ENCODE results near the gene RHOBTB1. TPM values are rescaled to one million over a fixed set of nuclear protein-coding genes. Genes with fewer than 3 reads are reported as not detected.
A peak's percentile ranks its signal among the peaks of the same experiment; 100 is the strongest.
"Not testable (repeated sequence)": the region's sequence is repeated elsewhere in the genome, so short reads cannot be mapped to it uniquely, and the experiment has no call there.

The RHOBTB1 gene
- total RNA-seq, 1 experiment from 2014 or later, result 5.9 TPM

DNA sequence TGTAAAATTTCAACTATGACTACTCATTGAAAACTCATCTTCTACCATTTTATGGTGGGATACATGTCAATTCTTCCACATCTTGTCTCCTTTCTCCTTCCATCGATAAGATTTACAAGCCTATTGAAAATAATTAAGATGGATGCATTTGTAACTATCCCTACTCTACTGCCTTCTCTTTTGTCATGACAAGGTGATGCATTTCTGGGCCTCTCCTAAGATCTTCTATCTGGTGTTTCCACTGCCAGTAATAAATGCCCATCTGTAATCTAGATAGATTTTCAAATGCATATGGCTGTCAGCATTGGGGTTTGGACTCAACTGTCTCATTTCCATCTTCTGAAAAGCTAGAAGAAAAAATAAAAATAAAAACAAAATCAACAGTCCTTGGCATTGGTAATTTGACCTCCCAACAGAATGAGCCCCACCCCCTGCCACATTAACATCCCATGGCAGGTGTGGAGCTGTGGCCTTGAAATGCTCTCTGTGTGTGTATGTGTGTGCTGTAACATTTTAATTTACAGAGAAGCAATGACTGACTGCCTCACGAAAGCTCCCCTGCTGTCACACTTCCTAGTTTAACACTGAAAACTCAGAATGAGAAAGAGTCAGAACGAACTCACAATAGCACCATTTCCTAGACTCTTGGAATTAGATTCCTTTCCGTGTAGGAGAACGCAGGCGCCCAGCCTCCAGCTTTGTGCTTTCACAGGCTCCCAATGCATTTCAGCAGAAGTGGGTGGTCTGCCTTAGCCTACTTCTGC is 74.2 kb downstream of the RHOBTB1 start:
- DNase-seq (ENCODE audit: low read depth), result no peak

DNA sequence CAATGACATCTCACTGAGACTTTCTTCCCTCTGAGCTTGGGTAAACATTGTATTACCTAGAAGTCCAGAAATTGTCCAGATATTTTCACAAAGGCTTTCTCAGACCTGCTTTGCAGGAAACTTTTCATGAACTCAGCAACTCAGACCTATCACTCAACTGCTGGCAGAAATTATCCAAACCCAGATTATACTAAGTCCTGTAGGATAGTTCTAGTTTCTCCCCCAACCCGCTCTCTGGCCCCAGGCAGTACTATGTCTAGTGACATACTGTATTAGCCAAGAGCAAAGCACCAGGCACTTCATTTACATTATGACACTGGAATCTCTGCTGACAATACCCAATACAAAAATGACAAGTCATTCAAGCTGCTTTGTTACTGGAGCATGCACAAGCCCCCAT is 75.0 kb downstream of the RHOBTB1 start:
- no peak for DNase-seq (ENCODE audit: low read depth)

GRCh38 chr10:60865198-60865783 is 78.7 kb downstream of the RHOBTB1 start:
- DNase-seq (ENCODE audit: low read depth), result no peak

DNA sequence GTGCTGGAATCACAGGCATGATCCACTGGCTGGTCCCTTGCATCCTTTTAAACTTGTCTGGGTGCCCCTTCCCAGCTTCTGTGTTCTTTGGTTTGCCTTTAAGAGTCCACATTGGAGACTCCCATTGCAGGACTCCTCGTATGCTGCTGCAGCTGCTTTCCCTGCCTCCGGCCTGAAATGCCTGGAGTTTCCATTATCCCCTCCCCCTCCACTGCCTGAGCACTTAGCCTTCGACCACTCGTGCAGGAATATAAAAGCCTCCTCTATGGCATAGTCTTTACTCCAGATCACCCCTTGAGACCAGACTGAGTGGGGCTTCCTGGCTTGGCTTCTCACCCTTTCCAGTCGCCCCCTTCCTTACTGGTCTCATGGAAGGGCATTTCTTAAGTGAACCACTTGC is 80.2 kb downstream of the RHOBTB1 start:
- no peak for DNase-seq (ENCODE audit: low read depth)

DNA sequence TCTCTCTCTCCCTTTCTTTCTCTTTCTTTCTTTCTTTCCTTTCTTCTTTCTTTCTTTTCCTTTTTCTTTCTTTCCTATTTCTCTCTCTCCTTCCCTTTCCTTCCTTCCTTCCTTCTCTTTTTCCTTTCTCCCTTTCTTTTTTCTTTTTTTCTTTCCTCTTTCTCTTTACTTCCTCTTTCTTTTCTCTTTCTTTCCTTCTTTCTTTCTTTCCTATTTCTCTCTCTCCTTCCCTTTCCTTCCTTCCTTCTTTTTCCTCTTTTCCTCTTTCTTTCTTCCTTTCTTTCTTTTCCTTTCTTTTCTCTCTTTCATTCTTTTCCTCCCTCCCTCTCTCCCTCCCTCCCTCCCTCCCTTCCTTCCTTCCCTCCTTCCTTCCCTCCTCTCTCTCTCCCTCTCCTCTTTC is 81.5 kb downstream of the RHOBTB1 start:
- DNase-seq (ENCODE audit: low read depth), result no peak

DNA sequence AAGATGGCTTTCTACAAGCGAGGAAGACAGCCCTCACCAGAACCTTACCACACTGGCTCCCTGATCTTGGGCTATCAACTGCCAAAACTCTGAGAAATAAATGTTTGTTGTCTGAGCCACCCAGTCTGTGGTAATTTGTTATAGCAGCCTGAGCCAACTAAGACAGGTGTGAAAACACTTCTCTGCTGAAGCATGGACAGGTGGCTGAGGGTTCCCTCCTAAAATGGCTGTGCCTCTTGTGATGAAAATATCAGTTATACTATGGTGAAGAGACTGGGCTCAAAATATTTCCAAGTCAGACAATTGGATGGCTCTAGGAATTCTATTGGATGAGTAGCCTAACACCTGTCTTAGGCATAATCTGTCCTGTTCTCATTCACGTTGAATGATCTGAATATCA is 87.6 kb downstream of the RHOBTB1 start:
- DNase-seq (ENCODE audit: low read depth), result no peak

GRCh38 chr10:60853637-60854036 is 90.3 kb downstream of the RHOBTB1 start:
- no peak for DNase-seq (ENCODE audit: low read depth)

DNA sequence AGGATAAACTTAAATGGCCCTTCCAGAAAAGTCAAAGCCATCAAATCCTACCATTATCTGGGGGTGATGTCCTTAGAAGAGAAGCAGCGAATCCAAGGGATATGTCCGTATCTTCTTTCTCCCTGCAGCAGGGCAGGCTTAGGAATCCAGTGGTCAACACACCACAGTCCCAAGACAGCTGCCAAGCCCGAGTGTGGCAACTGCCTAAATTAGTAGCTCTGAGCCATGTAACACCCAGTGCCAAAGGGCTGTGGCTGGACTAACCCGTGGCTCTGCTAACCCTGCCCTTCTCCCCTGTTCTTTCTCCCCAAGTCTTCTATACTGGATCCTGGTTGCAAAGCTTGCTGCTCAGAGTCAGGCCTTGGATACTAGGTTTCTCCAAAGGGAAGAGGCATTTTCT is 90.9 kb downstream of the RHOBTB1 start:
- DNase-seq (ENCODE audit: low read depth), result no peak

DNA sequence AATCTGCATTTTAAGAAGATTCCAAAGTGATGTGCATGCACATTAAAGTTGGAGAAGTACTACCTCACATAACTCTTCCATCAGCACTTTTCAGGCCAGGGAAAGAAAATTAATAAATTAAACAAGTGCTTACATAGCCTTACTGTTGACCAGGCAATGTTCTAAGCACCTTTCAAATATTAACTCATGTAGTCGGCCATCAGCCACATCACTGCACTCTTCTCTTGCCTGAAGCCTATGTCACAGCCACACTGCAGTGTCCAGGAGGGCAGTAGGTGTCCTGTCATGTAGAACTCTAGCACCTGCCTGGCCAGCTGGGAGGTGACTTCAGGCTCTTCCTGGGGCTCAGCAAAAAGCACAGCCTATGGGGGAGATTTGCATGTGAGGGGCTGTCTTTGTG is 94.2 kb downstream of the RHOBTB1 start:
- DNase-seq (ENCODE audit: low read depth), result no peak

DNA sequence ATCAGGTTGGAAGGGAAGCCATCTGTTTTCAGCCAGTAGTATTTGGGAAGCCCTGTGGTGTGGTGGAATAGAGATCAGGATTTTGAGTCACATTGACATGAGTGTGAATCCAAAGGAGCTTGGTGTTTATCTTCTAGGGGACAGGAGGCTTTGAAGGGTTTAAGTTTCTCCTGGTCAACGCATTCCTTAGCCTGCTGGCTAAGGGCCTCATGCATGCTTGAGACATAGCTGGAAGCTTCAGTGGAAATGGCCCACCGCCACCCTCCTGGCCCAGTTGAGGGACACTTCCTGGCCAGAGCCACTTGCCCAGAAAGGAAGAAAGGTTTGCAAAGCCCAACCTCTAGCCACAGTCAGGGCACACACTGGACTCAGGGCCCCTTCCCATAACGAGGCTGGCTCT is 94.8 kb downstream of the RHOBTB1 start:
- DNase-seq (ENCODE audit: low read depth), result no peak

DNA sequence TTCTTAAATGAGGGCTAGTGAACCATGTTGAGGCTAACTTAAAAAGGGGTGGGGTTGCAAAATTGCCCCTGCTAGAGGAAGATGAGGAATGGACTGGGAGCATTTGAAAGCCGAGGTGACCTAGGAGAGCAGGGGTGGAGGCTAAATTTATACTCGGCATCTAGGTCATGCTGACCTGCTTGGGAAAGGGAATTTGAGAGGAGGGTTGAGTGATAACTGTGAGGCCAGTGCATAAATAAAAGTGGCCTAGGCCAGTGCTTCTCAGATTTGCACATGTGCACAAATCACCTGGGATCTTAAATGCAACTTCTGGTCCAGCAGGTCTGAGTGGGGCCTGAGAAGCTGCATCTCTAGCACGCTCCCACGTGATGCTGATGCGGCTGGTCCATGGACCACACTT is 95.3 kb downstream of the RHOBTB1 start:
- DNase-seq (ENCODE audit: low read depth), result no peak

GRCh38 chr10:60848126-60848525 is 95.9 kb downstream of the RHOBTB1 start:
- DNase-seq (ENCODE audit: low read depth), result no peak

GRCh38 chr10:60846173-60846572 is 97.8 kb downstream of the RHOBTB1 start:
- peak; percentile 70 for DNase-seq (ENCODE audit: low read depth)

DNA sequence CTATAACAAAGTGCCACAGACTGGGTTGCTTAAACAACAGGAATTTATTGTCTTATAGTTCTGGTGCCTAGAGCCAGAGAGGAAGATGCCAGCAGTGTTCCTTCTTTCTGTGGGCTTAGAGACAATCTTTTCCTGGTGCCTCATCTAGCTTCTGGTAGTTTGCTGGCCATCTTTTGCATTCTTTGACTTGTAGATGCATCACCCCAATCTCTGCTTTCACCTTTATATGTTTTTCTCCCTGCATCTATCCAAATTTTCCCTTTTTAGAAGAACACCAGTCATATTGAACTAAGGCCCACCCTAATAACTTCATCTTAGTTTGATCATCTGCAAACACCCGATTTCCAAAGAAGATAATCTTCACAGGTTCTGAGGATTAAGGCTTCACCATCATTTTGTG is 98.9 kb downstream of the RHOBTB1 start:
- DNase-seq (ENCODE audit: low read depth), result no peak

DNA sequence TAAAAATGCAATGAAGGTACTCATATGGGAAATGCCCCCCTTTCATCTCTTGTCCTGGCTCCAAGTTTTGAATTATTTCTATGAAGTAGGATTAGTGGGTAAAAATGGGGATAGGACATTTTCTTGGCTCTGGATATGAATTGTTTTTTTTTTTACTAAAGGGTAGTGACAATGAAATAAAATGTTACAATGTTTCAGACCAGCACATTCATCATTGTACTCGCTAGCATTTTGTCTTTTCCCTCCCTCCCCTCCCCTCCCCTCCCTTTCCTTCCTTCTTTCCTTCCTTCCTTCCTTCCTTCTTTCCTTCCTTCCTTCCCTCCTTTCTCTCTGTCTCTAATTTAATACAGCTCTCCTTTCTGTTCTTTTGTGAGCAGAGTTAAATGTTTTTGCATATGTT is 101.3 kb downstream of the RHOBTB1 start:
- DNase-seq (ENCODE audit: low read depth), result no peak

DNA sequence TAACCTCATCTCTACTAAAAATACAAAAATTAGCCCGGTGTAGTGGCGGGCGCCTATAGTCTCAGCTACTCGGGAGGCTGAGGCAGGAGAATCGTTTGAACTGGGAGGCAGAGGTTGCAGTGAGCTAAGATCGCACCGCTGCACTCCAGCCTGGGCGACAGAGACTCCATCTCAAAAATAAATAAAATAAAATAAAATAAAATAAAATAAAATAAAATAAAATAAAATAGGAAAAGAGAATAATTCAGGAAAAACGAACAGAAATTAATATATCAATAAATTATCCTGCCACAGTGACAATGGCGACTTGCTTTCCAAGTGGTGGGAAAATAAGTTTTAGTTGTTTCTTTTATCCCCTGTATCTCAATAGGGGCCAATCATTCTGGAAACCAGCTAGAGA is 102.8 kb downstream of the RHOBTB1 start:
- not testable (repeated sequence) for DNase-seq (ENCODE audit: low read depth)

DNA sequence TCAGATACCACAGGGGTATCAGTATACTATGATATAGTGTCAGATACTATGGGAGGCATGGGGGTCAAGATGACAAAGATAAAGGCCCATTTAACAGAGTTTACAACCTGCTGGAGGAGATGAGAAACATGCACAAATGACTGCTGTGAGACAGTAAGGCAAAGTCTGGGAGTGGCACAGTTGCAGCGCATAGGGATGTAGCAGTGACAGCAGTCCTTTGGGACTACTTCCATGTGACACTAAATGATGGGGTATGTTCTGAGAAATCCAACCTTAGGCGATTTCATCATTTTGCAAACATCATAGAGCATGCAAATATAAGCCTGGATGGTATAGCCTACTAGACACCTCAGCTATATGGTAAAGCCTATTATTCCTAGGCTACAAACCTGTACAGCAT is 108.9 kb downstream of the RHOBTB1 start:
- no peak for DNase-seq (ENCODE audit: low read depth)

DNA sequence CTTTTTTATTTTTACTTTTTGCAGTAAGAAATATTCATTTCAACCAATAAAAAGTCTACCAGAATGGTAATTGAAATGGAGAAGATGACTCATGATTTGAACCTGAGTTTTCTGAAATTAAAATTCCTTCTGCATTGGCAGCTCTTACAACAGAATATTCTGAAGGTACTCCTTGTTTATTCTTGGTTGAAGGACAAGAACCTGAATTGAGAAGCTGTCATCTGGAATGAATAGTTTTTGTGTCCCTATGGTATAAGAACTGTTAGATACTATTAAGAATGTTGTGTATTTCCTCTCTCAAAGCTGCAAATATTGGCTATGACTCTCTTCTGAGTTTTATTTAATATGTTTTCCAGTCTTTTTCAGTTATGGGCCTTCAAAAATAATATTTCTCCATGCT is 109.6 kb downstream of the RHOBTB1 start:
- DNase-seq (ENCODE audit: low read depth), result no peak

GRCh38 chr10:60832136-60832535 is 111.8 kb downstream of the RHOBTB1 start:
- not testable (repeated sequence) for DNase-seq (ENCODE audit: low read depth)

DNA sequence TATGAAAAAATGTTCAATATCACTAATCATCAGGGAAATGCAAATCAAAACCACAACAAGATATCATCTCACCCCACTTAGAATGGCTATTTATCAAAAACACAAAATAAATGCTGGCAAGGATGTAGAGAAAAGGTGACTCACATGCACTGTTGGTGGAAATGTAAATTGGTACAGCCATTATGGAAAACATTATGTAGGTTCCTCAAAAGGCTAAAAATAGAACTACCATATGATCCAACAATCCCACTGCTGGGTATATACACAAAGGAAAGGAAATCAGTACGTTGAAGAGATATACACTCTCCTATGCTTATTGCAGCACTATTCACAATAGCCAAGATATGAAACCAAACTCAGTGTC is 115.5 kb downstream of the RHOBTB1 start:
- DNase-seq (ENCODE audit: low read depth), result peak; percentile 49

- peak; percentile 84 for DNase-seq (ENCODE audit: low read depth)
Observed at GRCh38 chr10:60827791-60828488, 116.0 kb downstream of the RHOBTB1 start.

DNA sequence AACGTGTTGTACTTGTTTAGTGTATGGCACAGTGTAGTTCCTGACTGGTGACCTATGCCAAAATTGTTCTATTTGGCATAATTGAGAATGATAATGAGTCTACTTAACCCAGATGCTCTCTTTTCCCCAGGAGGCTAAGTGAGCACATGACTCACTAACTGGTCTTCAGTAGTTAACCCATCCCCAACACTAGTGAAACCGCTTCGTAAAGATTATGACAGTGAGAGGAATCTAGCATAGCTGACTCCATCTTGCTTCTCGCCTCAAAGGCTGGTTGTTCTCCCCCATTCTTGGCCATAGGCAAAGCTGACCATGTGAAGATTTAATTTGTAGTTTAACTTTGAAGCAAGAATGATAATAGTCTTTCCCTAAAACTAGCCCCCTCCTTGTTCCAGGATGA is 118.5 kb downstream of the RHOBTB1 start:
- DNase-seq (ENCODE audit: low read depth), result no peak

- no peak for DNase-seq (ENCODE audit: low read depth)
Observed at GRCh38 chr10:60823324-60823723, 120.7 kb downstream of the RHOBTB1 start.

All from HT1080 (cell line).